Stimulated activated CD8-positive, alpha-beta memory T cell treated with anti-CD3 and anti-CD28 coated beads, Interleukin-7, amount 100 ng/mL, for 24 hours (primary cell): ENCODE results near the gene PIR.

Experiments
- DNase-seq: peaks from one replicate; pipeline ENCODE4 v3.0.0-alpha.2; 2020; ENCODE audit warnings: low read depth

PIR gene

GRCh38 chrX:15493118-15493962 lies at the start of gene PIR:
Gene PIR, minus strand, starts transcription at chrX:15493333. Its CDS starts 2,076 bp downstream, at chrX:15491257.
- DNase-seq, result peak; percentile 19

DNA sequence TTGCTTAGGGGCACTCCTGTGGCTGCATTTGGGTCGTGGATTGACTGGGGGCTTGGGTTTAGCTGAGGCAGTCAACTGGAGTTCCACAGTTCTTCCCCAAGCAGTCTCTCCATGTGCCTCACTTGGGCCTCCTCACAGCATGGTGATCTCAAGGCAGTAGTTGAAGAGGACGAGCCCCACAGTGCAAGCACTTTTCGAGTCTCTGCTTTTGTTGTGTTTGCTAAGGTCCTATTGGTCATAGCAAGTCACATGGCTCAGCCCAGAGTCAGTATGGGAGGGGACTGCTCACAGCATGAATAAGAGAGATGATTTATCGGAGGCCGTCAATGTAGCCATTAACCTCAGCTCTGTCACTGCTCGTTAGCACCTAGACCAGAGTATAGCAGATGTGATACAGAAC lies 37.2 kb upstream of the PIR start:
- DNase-seq, result no peak

DNA sequence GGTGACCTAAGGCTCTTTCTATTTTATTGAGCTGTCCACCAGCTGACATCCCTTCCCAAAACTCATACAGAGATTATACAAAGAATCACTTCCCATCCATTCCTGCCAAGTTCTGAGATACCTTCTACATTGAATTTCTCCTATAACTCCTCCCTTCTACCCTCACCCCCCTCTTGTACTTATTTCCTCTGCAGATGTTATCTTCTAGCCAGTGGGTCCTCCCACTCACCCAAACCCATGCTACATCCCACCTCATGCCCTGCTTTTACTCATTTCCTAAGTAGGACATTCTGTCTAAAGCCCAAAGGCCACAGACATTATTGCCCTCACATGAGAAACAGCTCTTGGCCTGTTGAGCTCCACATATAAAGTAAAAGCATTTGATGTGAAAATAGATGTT lies 36.0 kb upstream of the PIR start:
- DNase-seq, result no peak

- DNase-seq, result no peak
Measured at GRCh38 chrX:15525664-15526416, 32.7 kb upstream of the PIR start.

DNA sequence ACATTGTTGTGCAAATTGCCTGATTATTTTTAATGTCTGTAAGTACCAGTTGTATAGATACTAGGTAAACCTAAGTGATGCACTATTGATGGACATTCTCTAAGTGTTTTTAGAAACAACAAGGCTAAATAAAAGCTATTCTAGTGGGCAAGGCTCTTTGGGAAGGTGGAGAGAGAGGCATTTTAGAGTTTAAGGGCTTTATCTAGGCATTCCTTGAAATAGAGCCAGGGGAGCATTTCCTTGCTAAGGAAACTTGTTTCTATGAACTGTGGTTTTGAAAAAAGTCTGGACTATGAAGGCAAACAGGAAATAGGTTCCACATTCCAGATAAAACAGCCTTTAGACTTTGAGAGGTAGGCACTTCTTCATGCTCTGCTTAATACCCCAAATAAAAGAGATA lies 31.3 kb upstream of the PIR start:
- DNase-seq, result no peak

DNA sequence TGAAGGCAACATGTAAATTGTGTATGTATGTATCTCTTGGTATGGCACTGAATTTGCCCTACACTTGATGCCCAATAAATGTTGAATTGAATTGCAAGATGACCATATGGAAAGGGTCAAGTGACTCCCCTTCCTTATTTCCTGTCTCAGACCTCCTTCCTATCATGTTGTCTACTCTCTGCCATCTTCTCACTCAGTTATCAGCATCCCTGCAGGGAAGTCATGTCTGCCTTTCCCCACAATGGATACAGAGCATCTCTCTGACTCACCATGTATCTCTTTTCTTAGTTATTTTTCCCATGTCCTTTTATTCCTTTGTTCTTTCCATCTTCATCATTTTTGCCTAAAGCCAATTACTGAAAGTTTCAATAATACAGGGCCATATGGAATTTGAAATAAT lies 30.0 kb upstream of the PIR start:
- no peak for DNase-seq

DNA sequence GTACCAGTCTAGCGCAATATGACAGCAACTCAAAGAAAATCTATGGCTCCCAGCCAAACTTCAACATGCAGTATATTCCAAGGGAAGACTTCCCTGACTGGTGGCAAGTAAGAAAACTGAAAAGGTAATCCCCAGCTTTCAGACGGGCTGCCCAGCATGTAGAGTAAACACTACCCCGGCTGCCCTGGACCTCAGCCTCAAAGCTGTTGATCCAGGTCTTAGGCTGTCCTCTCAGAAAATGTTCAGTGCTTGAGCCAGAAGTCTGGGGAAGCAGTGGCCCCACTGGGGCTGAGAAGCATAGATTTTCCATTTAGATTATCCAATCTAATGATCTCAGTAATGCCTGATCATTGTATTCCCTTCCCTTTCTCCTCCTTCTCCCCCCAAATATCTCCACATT lies 29.3 kb upstream of the PIR start:
- DNase-seq, result no peak

DNA sequence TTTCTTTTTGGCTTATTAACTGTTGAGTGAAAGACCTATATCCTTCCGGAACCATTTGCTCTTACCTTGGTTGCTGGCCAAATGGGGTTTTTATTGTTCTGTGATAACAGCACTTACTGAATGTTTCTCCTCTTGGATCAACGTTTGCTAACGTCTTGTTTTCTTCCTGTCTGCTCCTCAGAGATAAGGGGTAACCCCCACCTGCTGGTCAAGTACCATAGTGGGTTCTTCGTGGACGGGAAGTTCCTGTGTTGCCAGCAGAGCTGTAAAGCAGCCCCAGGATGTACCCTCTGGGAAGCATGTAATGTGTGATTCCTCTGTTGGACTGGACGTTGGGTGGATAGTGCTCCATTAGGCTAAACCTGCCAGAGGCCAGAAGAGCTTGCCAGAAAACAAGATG lies 22.8 kb upstream of the PIR start:
- DNase-seq, result no peak

DNA sequence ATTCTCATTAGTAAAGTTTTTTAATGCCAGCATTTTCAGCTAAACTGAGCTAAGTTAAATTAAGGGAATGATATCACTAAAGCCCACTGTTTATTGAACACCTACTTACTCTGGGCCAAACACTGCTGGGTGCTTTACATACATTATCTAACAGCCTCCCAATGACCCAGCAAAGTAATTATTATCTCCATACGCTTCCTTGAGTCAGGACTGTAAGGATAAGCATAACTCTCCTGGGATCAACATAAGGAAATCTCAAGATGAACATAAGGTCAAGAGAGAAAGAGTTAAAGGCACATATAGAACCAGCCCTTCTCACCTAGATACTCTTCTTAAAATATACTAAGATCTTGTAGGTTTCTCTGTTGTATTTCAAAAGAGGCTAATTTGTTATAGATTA lies 21.1 kb upstream of the PIR start:
- DNase-seq, result no peak

GRCh38 chrX:15512401-15512965 lies 19.4 kb upstream of the PIR start:
- DNase-seq, result no peak

DNA sequence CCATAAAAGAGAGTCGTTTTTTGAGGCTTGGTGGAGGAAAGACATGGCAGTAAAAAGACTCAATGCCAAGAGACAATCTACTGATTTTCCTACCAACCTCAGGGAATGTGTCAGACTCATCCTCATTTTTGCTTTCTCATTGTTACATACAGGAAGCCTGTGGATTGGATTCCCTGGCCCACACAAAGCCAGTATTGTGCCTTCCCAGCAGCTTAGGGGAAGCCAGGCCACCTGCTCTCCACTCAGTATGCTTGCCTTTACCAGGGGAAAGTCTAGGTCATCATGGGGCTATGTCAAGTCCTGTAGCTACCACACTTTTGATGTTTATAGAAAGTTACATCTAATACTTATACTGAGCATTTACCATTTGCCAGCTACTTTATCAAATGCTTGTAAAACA lies 18.4 kb upstream of the PIR start:
- no peak for DNase-seq

- no peak for DNase-seq
Measured at GRCh38 chrX:15509845-15510244, 16.7 kb upstream of the PIR start.

- DNase-seq, result no peak
Measured at GRCh38 chrX:15507005-15507404, 13.9 kb upstream of the PIR start.

DNA sequence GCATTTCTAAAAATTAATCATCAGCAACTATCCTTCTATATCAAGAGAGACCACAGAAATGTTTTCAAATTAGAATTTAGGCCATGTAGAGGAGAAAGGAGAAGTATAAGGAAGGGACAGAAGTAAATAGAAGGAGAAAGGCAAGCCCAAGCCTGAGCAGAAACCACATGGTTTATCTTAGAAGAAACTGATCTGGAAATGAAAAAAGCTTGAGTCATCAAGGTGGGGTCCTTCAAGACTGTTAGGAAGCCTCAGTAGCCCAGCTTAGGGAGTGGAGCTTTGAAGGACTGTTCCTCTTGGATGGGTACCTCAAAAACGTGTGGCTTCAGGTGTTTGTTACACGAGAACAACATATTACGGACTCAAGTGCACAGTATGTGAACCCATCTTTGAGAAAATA lies 12.0 kb upstream of the PIR start:
- no peak for DNase-seq

GRCh38 chrX:15504661-15505060 lies 11.5 kb upstream of the PIR start:
- DNase-seq, result no peak

DNA sequence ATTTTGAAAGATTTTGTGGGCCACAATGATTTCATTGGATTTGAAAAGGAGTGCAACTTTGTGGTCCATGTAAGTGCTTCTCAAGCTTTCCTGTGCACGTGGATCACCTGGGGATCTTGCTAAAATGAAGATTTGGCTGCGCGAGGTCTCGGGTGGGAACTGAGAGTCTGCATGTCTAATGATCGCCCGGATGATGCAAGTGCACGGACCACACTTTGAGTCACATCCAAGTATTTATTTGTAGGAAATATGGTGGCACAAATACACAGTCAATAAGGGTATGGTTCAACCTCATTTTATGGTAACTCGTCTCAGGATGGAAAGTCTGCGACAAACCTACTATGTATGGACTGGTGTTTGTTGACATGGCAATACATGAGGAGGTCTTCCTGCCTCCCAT lies 8.4 kb upstream of the PIR start:
- DNase-seq, result no peak

- no peak for DNase-seq
Measured at GRCh38 chrX:15500497-15500966, 7.4 kb upstream of the PIR start, which contains the start of gene BMX. Gene BMX, plus strand, starts transcription at chrX:15500807. Its CDS starts 7,547 bp downstream, at chrX:15508354.

- no peak for DNase-seq
Measured at GRCh38 chrX:15499976-15500375, 6.8 kb upstream of the PIR start.

DNA sequence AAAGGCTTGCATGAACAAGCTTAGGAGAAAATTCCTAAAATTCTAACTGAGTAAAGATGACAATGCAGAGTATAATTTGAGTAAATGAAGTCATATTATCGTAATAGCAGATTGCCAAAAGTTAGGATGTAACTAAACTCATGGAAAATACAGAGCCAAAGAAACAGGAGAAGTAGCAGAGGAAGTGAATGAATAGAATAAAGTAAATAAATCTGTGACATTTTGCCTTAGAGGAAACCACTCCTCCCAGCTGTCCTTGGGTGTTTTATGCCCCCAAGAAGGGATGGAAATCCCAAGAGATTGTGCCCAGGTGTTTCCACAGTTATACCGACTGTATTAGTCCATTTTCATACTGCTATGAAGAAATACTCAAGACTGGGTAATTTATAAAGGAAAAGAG lies 5.6 kb upstream of the PIR start:
- DNase-seq, result no peak

DNA sequence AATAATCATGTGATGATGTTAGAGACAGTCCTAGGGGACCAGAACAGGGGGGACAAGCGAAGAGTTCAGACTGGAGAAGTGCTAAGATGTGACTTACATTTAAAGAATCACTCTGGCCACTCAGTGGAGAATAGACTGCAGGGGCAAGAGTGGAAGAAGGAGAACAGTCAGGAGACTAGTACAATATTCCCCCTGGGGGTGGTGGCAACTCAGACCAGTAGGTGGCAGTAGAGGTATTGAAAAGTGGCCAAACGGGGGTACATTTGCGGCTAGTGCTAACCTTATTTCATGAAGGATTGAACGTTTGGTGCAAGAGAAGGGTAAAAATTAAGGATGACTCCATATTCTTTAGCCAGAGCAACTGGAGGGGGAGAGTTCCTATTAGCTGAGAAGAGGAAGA lies 4.7 kb upstream of the PIR start:
- DNase-seq, result peak; percentile 3

- DNase-seq, result no peak
Measured at GRCh38 chrX:15496824-15497223, 3.7 kb upstream of the PIR start.

DNA sequence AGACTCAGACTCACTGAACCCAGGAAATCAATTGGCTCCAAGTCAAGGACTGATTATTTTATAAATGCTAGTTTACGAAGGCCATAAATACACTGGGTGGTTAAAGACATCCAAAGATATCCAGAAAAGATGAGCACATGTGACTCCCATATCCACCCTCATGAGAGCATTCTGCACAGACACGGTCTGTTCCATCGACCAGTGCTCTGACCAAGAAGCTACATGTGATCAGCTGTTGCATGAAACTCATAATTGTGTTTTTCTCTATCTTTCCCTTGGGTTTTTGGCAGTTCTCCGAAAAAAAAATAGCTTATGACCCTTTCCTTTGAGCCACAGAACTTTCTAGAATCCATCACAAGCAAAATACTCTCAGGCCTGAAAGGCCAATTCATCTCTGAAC lies 2.7 kb upstream of the PIR start:
- no peak for DNase-seq

GRCh38 chrX:15492469-15492868 lies 664 bp downstream of the PIR start:
- DNase-seq, result no peak
